ENCODE data around the gene GRID2.

DNA sequence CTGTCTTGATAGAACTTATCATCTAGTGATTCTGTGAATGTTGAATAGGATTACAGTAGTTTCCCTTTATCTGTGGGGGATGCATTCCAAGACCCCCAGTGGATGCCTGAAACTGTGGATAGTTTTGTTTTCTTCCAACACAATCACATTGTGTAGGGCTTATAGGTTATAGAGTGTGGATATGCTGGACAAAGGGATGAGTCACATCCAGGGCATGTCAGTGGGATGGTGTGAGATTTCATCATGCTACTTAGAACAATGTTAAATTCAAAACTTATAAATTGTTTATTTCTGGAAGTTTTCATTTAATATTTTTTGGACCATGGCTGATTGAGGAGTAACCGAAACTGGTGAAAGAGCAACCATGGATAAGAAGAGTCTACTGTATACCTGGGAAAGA lies 1092.5 kb downstream of the GRID2 start:
- TF ChIP-seq, protein P1, sequence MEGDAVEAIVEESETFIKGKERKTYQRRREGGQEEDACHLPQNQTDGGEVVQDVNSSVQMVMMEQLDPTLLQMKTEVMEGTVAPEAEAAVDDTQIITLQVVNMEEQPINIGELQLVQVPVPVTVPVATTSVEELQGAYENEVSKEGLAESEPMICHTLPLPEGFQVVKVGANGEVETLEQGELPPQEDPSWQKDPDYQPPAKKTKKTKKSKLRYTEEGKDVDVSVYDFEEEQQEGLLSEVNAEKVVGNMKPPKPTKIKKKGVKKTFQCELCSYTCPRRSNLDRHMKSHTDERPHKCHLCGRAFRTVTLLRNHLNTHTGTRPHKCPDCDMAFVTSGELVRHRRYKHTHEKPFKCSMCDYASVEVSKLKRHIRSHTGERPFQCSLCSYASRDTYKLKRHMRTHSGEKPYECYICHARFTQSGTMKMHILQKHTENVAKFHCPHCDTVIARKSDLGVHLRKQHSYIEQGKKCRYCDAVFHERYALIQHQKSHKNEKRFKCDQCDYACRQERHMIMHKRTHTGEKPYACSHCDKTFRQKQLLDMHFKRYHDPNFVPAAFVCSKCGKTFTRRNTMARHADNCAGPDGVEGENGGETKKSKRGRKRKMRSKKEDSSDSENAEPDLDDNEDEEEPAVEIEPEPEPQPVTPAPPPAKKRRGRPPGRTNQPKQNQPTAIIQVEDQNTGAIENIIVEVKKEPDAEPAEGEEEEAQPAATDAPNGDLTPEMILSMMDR (IDR thresholded peaks at IDR 0.05) = no peak
- no peak for TF ChIP-seq EZH2 (IDR thresholded peaks at IDR 0.05)
